Measurements from ENCODE around the gene GABARAPL2.

GABARAPL2 gene

DNA sequence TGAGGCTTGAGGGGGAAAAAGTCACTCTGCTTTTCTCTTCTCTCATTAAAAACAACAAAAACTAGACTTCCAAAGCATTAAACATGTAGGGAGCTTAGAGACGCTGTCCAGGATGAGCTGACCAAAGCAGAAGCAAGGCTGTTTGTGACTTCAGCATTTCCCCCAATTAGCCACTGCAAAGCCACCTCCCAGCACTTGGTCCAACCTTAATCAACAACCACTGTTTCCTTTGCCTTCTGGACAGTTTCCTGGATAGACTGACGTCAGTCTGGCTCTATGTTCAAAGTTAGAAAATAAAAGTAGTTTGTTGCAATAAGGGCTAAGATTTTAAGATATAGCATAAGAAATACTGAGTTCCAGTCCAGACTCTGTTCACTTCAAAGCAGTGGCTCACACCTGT is 13.2 kb upstream of the GABARAPL2 start:
- no peak for DNase-seq (ENCODE audit: low read depth in 1 of 2, low spot score in 1 of 2)

GRCh38 chr16:75555213-75555706 is 10.9 kb upstream of the GABARAPL2 start:
- no peak for DNase-seq (ENCODE audit: low read depth in 1 of 2, low spot score in 1 of 2)

DNA sequence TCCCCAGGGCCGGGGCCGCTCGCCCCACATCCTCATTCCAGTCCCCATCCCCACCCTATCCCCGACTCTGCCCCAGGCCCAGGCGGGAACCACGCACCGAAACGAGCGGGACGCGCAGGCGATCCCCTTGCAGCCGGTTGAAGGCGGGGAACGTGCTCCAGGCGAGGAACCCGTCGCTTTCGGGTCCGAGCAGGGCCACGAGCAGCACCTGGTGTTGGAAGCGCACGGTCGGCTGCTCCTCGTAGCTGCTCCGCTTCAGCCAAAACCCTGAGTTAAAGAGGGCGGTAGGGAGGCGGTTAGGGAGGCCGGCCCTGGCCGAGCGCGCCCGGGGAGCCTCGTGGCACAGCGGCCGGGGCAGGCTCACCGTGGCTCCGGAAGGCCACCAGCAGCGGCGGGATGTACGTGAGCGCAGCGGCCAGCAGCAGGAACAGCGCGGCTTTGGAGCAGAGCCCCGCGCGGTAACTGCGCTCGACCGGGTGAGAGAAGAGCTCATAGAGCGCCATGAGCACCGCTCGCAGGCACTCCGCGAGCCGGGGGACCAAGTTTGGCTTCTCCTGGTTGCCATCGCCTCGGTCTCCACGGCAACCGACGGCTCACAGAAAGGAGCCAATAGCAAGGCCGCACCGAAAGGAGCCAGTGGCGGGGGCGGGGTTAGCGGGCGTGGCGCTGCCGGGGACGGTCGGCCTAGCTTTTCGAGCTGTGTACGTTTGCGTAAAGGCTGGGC is 10.3 kb upstream of the GABARAPL2 start, which contains the start of gene TMEM231:
Gene TMEM231 (minus strand): TSS at position 546 of the 724 bp plus-strand sequence. CDS start 43 bp downstream, at position 503.
- peak; percentile 93 to 98 for DNase-seq (ENCODE audit: low read depth in 1 of 2, low spot score in 1 of 2)

DNA sequence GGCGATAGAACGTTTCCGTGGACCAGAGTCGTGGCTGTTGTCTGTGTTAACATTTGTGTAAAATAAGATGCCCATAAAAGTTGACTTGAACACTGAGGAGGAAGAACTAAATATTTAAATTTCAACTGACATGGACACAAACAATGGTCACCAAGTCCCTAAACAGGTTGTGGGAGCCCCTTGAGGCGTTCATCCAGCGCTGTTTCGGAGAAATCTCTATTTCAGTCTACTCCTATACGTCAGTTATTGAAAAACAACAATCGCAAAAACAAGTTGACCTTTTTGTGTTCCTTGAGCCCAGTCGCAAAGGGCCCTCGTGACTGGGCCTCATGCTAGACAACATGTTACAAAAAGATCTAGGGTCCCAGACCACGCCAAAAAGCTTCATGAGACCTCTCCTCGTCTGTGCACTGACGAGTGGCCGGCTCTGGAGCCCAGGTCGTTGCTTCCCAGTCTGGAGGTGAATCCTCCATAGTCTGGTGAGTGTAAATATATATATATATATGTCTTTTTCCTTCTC is 9.7 kb upstream of the GABARAPL2 start:
- no peak for DNase-seq (ENCODE audit: low read depth in 1 of 2, low spot score in 1 of 2)

- DNase-seq (ENCODE audit: low read depth in 1 of 2, low spot score in 1 of 2): no peak
These were observed 7.3 kb upstream of the GABARAPL2 start for GRCh38 chr16:75558846-75559401.

DNA sequence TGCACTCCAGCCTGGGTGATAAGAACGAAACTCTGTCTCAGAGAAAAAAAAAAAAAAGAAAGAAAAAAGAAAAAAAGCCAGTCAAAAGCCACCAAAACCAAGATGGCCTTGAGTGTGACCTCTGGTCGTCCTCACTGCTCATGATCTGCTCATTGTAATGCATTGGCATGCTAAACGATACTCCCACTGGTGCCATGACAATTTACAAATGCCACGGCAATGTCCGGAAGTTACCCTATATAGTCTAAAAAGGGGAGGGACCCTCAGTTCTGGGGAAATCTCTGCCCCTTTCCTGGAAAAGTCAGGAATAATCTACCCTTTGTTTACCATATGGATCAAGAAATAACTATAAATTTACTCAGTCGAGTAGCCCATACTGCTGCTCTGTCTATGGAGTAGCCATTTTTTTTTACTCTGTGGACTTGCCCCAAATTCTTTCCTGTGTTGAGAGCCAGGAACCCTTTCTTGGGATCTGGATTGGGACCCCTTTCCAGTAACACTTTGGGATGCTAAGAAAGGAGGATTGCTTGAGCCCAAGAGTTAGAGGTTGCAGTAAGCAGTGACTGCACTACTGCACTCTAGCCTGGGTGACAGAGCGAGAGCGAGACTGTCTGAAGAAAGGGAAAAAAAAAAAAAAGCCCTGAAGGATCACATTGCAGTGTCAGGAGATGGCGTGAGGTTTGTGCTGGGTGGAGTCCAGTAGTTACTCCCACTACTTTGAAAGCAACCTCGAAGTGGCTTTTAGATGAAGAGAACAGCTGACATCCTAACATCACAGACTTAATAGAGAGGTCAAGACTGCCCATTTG is 6.4 kb upstream of the GABARAPL2 start:
- DNase-seq (ENCODE audit: low read depth in 1 of 2, low spot score in 1 of 2): no peak

- DNase-seq (ENCODE audit: low read depth in 1 of 2, low spot score in 1 of 2): no peak
These were observed 539 bp upstream of the GABARAPL2 start for GRCh38 chr16:75565640-75566039.

DNA sequence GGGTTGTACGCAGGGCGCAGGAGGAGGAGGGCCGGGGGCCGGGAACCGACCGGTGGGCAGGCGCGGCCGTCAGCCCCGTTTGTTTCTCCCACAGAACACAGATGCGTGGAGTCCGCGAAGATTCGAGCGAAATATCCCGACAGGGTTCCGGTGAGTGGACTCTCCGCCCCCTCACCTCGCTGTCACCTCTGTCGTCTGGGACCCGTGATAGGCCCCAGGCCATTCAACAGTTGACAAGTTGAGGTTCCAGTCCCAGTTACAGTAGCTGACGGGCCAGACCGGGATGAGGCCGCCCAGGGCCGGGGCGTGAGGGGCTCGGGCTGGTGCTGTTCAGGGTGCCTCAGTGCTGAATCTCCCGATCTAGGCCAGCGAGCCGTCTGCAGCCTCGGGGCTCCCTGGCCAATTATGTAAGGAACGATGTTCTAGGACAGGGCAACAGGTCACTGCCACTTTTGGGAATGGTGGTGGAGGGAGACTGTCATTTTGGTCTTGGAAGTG is 628 bp downstream of the GABARAPL2 start:
- DNase-seq (ENCODE audit: low read depth in 1 of 2, low spot score in 1 of 2): peak in 1 of 2 donors; percentile 5

- no peak for DNase-seq (ENCODE audit: low read depth in 1 of 2, low spot score in 1 of 2)
These were observed 1.7 kb downstream of the GABARAPL2 start for GRCh38 chr16:75567911-75568310.

- DNase-seq (ENCODE audit: low read depth in 1 of 2, low spot score in 1 of 2): no peak
These were observed 4.4 kb downstream of the GABARAPL2 start for GRCh38 chr16:75570396-75571065.

- DNase-seq (ENCODE audit: low read depth in 1 of 2, low spot score in 1 of 2): no peak
These were observed 6.8 kb downstream of the GABARAPL2 start for GRCh38 chr16:75572864-75573542.

- DNase-seq (ENCODE audit: low read depth in 1 of 2, low spot score in 1 of 2): no peak
These were observed 7.8 kb downstream of the GABARAPL2 start for GRCh38 chr16:75573955-75574354.

DNA sequence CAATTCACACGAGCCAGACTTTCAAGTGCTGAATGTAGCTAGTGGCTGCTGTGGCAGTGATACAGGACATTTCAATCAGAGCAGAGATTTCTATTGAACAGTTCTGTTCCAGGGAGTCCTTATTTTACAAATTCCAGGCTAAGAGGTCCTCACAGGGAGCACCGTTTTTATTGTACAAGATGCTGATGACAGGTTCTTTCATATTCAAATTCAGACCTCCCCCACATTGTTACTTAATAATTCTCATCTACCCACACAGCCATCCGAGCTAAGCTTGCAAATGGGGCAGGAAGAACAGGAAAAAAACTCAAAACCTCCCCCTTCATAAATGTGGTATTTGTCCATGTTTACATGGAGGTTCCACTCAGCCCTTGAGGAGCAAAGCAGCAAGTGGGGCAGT is 9.8 kb downstream of the GABARAPL2 start:
- DNase-seq (ENCODE audit: low read depth in 1 of 2, low spot score in 1 of 2): no peak

DNA sequence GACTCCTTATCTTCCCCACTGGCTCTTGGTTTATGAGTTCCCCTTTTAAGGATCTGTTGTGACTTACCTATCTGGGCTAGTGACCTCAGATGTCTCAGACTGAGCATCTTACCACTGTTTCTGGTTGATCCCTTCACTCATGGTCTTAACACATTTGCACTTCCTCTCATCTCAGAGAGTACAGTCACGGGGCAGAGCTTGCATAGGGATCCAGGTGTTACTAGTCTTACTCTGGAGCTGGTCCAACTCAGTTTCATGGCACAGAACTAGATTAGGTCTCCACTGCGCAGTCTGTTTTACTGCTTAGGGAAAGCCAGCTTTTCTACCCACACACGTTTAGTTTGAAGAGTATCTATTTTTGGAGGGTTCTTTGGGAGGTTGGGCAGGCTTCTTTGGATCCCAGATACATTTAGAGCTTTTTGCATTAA is 10.2 kb downstream of the GABARAPL2 start:
- DNase-seq (ENCODE audit: low read depth in 1 of 2, low spot score in 1 of 2): no peak

GRCh38 chr16:75578212-75578611 is 12.0 kb downstream of the GABARAPL2 start:
- no peak for DNase-seq (ENCODE audit: low read depth in 1 of 2, low spot score in 1 of 2)

- no peak for DNase-seq (ENCODE audit: low read depth in 1 of 2, low spot score in 1 of 2)
These were observed 12.5 kb downstream of the GABARAPL2 start for GRCh38 chr16:75578725-75579124.

DNA sequence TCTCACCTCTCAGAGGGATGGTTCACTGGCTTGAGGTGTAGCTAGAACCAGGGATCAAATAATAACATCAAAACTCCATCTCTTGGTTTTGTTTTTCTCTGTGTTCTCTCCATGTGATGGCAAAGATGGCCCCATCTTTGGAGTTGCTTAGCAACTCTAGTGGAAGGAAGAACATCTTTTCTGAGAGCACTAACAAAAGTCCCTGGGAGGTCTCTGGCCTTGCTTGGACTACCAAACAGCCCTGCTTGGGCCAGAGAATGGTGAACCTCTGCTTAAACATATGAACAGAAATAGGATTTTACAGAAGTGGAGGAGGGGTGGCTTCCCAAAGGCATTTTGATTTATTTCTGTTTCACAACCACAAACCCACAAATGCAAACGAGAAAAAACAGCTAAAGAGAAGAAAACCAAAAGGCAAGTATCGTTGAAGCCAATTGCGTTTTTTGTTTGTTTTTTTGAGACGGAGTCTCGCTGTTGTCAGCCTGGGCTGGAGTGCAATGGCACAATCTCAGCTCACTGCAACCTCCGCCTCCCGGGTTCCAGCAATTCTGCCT is 13.2 kb downstream of the GABARAPL2 start:
- no peak for DNase-seq (ENCODE audit: low read depth in 1 of 2, low spot score in 1 of 2)

- no peak for DNase-seq (ENCODE audit: low read depth in 1 of 2, low spot score in 1 of 2)
These were observed 17.9 kb downstream of the GABARAPL2 start for GRCh38 chr16:75584108-75584507.

DNA sequence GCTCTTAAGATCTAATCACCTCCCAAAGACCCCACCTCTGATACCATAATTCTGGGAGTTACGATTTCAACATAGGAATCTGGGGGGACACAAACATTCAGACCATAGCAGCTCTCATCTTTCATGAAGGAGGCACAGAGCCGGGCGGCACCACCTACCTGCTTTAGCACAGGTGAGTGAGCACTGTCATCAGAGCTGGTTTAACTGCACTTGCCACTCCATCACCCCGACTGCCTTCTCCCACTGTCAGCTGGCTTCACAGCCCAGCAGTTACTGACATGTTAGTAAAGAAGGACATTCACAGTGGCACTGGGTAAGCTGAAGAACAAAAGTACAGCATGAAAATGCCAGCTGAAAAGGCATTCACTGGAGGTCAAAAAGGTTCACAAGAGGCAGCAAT is 22.5 kb downstream of the GABARAPL2 start:
- DNase-seq (ENCODE audit: low read depth in 1 of 2, low spot score in 1 of 2): no peak

- no peak for DNase-seq (ENCODE audit: low read depth in 1 of 2, low spot score in 1 of 2)
These were observed 23.1 kb downstream of the GABARAPL2 start for GRCh38 chr16:75589306-75589705.

All from activated T-helper 1 cell treated with anti-CD3 and anti-CD28 coated beads, Interleukin-2, amount 50 U/mL, for 16 hours (primary cell).